ENCODE results near the gene UBXN11. TPM values are rescaled to one million over a fixed set of nuclear protein-coding genes. Genes with fewer than 3 reads are reported as not detected.
A peak's percentile ranks its signal among the peaks of the same experiment; 100 is the strongest.

UBXN11 gene
- total RNA-seq, 4 donors from 2014 or later = 7.4 to 36.5 (median 13.4) TPM

DNA sequence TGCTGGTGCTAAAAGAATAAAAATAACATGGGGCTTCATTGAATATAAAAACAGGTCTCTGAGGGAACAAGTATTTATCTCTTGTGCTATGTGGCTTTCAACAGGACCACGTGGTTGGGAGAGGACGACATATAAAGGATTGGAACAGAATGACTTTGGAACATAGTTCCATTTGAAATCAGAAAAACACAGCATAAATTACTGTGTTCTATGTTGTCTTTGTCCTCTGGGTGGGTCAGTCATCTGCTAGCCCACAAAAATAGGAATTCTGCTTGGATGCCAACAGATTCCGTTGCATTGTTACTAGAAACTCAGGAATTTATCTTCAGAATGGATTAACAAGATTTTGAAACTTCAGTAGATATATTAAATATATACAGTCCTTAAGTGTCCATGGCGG is 66.5 kb downstream of the UBXN11 start:
- Histone ChIP-seq H3K36me3 (no peaks in the 10 kb centered on the region), H3K27me3 (no peaks in the 10 kb centered on the region), H3K4me3 (no peak overlapping the region), H3K4me1 (no peaks in the 10 kb centered on the region), H3K9me3 (no peaks in the 10 kb centered on the region), H3K27ac (no peak overlapping the region)
- intact Hi-C loops (cut with DNase I; ENCODE audit: low total_unique reads) = no loop called here
- DNase-seq = no peak
- TF ChIP-seq, protein P1, sequence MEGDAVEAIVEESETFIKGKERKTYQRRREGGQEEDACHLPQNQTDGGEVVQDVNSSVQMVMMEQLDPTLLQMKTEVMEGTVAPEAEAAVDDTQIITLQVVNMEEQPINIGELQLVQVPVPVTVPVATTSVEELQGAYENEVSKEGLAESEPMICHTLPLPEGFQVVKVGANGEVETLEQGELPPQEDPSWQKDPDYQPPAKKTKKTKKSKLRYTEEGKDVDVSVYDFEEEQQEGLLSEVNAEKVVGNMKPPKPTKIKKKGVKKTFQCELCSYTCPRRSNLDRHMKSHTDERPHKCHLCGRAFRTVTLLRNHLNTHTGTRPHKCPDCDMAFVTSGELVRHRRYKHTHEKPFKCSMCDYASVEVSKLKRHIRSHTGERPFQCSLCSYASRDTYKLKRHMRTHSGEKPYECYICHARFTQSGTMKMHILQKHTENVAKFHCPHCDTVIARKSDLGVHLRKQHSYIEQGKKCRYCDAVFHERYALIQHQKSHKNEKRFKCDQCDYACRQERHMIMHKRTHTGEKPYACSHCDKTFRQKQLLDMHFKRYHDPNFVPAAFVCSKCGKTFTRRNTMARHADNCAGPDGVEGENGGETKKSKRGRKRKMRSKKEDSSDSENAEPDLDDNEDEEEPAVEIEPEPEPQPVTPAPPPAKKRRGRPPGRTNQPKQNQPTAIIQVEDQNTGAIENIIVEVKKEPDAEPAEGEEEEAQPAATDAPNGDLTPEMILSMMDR (IDR thresholded peaks at IDR 0.05) = no peak
- TF ChIP-seq POLR2A (IDR thresholded peaks at IDR 0.05) = no peak

DNA sequence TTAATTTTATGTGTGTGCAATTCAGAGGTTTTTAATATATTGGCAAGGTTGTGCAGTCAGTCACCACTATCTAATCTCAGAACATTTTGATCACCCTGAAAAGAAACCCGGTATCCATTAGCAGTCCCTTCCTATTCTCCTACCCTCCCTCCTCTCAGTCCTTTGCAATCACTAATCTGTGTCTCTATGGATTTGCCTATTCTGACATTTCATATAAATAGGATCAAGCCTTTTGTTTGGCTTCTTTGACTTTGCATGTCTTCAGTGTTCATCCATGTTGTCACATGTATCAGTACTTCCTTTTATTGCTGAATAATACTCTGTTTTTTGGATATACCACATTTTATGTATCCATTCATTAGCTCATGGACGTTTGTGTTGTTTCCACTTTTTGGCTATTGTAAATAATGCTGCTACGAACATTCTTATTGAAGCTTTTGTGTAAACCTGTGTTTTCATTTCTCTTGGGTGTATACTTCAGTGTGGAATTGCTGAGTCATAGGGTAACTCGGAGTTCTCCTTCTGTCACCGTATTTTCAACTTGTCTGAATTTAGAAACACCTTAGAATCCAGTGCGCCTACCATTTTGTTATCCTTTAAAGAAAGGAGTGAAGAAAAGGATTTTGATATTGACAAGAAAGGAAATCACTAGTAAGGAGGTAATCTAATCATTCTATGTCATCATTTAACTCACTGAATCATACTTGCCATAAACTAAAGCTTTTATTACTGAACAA is 69.0 kb downstream of the UBXN11 start:
- intact Hi-C loops (cut with DNase I; ENCODE audit: low total_unique reads) = no loop called here
- TF ChIP-seq POLR2A (IDR thresholded peaks at IDR 0.05) = no peak
- TF ChIP-seq, protein P1 (IDR thresholded peaks at IDR 0.05) = no peak
- H3K27ac ChIP-seq = no peak overlapping the region

DNA sequence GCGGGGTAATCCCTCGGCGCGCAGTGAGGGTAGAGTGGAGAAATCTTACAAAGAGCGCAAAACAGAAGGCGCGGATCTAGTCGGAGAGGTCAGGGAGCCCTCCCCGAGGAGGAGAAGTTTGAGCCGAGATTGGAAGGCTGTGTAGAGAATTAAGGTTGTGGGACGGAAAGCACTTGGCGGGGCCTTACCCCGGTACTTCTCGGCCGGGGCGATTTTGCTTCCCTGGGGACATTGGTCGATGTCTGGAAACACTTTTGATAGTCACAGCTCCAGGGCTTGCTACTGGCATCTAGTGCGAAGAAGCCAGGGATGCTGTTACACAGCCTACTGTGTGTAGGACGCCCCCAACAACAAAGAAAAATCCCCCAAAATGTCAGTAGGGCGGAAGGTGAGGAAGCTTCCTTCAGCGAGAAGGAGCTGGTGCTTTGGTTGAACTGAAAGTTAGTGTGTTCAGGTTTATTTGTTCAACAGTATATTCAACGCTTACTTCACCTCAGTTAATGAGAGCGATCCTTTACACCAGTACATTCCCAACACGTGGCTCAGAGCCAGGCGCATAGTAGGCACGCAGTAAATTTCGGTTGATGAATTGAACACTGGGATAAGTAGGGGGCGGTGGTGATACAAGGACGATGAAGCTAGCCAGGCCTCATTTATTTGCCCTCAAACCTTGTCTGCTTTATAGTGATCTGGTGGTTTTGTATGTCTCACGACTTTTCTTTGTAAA is 71.6 kb downstream of the UBXN11 start:
- Histone ChIP-seq H3K4me3 (peak overlapping the region; percentile 46 to 61), H3K36me3 (no peaks in the 10 kb centered on the region), H3K4me1 (no peaks in the 10 kb centered on the region), H3K9me3 (no peaks in the 10 kb centered on the region), H3K27me3 (no peaks in the 10 kb centered on the region), H3K27ac (peak overlapping the region; percentile 73 to 87)
- TF ChIP-seq POLR2A (IDR thresholded peaks at IDR 0.05) = no peak
- TF ChIP-seq, protein P1 (IDR thresholded peaks at IDR 0.05) = no peak
- DNase-seq = no peak
- intact Hi-C loops (cut with DNase I; ENCODE audit: low total_unique reads) = no loop called here

More for the DNA sequence above, 69.0 kb downstream of the UBXN11 start:
- Histone ChIP-seq H3K4me3 (no peak overlapping the region), H3K36me3 (no peaks in the 10 kb centered on the region), H3K4me1 (no peaks in the 10 kb centered on the region), H3K27me3 (no peaks in the 10 kb centered on the region), H3K9me3 (no peaks in the 10 kb centered on the region)
- no peak for DNase-seq

DNA sequence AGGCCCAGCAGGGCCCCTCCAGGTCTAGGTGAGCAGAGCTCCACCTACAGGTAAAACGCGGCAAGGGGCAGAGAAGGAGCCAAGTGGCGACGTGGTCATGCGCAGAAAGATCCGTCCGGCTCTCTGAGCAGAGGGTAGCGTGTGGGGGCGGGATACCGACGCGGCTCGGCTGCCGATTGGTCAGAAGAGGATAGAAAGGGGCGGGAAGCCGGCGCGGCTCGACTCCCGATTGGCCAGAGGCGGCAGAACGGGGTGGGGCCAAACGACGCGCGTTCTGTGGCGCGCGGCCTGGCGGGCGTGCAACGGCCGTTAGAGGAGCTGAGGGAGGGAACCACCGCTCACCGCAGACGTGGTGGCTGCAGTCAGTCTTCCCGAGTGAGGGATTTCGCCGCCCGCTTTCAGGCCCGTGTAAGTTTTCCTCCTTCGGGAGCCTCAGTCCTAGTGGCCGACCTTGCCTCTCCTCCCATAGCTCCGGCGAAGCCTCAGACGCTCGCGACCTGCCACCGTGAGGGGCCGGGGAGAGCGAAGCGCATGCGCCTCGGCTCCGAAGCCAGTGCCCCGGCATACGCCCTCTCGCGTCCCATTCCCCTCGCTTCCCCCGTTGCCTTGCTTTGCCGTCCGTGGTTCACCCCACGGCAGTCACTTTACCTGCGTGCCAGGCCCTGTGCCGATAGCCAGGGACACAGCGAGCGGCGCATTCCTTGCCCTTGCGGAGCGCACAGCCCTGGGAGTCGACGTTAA is 72.4 kb downstream of the UBXN11 start, which contains the start of gene CEP85:
CEP85 (plus strand) TSS at position 298 of the 741 bp plus-strand sequence. CDS start 5,584 bp downstream, outside the sequence.
- Histone ChIP-seq H3K36me3 (no peaks in the 10 kb centered on the region), H3K27me3 (no peaks in the 10 kb centered on the region), H3K9me3 (no peaks in the 10 kb centered on the region), H3K4me3 (peak within 1 kb of the TSS; percentile 46 to 61), H3K4me1 (no peaks in the 10 kb centered on the region), H3K27ac (peak within 1 kb of the TSS; percentile 73 to 87)
- DNase-seq = peak; percentile 97 to 98
- TF ChIP-seq POLR2A (IDR thresholded peaks at IDR 0.05) = peak; percentile 79 to 89
- TF ChIP-seq, protein P1 (IDR thresholded peaks at IDR 0.05) = peak; percentile 74 to 89 (median 76)
- intact Hi-C loops (cut with DNase I; ENCODE audit: low total_unique reads) = no loop called here

Other genes starting within 250 kb of the UBXN11 start
- gene TRIM63, start 239.0 kb downstream of the UBXN11 start, total RNA-seq = 1 to 10 TPM in 1 of 4 donors, under 1 TPM in 1, not detected in 2; 0.77 to 5.4 TPM
- gene PDIK1L, start 194.8 kb downstream of the UBXN11 start, total RNA-seq = 10 to 100 TPM; 13.8 to 95.6 (median 20.9) TPM
- gene FAM110D, start 147.6 kb downstream of the UBXN11 start, total RNA-seq = 10 to 100 TPM in 2 of 4 donors, 1 to 10 TPM in 2; 3.2 to 21.0 (median 14.0) TPM
- gene C1orf232, start 137.7 kb downstream of the UBXN11 start, total RNA-seq = not detected
- gene ZNF593, start 136.7 kb downstream of the UBXN11 start, total RNA-seq = 10 to 100 TPM in 3 of 4 donors, 1 to 10 TPM in 1; 7.9 to 27.1 (median 16.3) TPM
- not detected for gene ZNF593OS, start 134.8 kb downstream of the UBXN11 start, total RNA-seq
- gene CNKSR1, start 129.1 kb downstream of the UBXN11 start, total RNA-seq = 10 to 100 TPM in 2 of 4 donors, 1 to 10 TPM in 1, under 1 TPM in 1; 0.29 to 13.3 (median 7.2) TPM
- gene CATSPER4, start 116.0 kb downstream of the UBXN11 start, total RNA-seq = not detected
- 10 to 100 TPM in 1 of 4 donors, 1 to 10 TPM in 3; 1.8 to 14.0 (median 5.3) TPM for gene CEP85, start 72.4 kb downstream of the UBXN11 start, total RNA-seq
- gene SH3BGRL3, start 26.6 kb downstream of the UBXN11 start, total RNA-seq = 10 to 100 TPM in 3 of 4 donors, 1 to 10 TPM in 1; 5.0 to 86.6 (median 52.3) TPM
- gene CD52, start 11.3 kb upstream of the UBXN11 start, total RNA-seq = 1 to 10 TPM in 1 of 4 donors, not detected in 3; 7.8 TPM
- gene CRYBG2, start 47.5 kb upstream of the UBXN11 start, total RNA-seq = 1 to 10 TPM in 1 of 4 donors, not detected in 3; 3.0 TPM
- not detected for gene ZNF683, start 66.1 kb upstream of the UBXN11 start, total RNA-seq
- gene LIN28A, start 104.2 kb upstream of the UBXN11 start, total RNA-seq = under 1 TPM in 1 of 4 donors, not detected in 3; 0.14 TPM
- 10 to 100 TPM in 3 of 4 donors, 1 to 10 TPM in 1; 7.1 to 42.6 (median 26.6) TPM for gene DHDDS, start 125.7 kb upstream of the UBXN11 start, total RNA-seq
- 100 to 1,000 TPM in 3 of 4 donors, 10 to 100 TPM in 1; 46.1 to 489 (median 201) TPM for gene HMGN2, start 165.8 kb upstream of the UBXN11 start, total RNA-seq
- 10 to 100 TPM; 10.8 to 51.8 (median 14.6) TPM for gene RPS6KA1, start 223.1 kb upstream of the UBXN11 start, total RNA-seq